8988T (cell line): ENCODE measurements around the gene RPS3A.
A peak's percentile ranks its signal among the peaks of the same experiment; 100 is the strongest.
"Not testable (repeated sequence)": the region's sequence is repeated elsewhere in the genome, so short reads cannot be mapped to it uniquely, and the experiment has no call there.

Experiments used
- DNase-seq: peaks from one replicate; pipeline ENCODE4 v3.0.0; 2011

Gene RPS3A

DNA sequence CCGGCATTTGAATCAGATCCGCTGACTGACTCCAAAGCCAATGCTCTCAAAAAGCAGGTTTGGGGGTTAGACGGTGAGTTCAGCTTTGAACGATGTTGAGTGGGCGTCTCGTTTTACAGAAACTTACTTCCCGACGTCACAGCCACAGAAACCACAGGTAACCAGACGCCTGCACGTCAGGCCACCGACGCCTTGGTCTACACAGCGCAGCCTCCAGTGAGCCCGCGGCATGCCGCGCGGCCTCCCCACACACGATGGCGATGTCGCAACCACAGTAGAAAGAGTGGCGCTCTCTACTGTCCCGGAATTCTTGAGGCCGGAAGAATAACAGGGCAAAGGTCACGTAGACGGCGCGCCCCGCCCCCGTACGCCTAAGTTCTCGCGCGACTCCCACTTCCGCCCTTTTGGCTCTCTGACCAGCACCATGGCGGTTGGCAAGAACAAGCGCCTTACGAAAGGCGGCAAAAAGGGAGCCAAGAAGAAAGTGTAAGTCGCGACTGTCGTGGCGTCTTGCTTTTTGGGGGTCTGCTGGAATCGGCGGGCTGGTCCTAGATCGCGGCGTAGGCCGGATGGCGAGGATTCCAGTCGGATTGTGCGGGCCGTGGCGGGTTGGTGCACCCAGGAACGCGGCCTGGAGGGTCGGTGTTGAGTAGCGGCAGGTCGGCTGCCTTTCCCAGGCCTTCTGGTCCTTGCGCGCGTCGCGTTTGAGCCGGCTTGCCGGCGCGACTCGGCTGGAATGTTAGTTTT lies at the start of gene RPS3A:
Gene RPS3A (plus strand): TSS at position 400 of the 747 bp plus-strand sequence. CDS start 25 bp downstream, at position 425.
- peak; percentile 52 for DNase-seq

DNA sequence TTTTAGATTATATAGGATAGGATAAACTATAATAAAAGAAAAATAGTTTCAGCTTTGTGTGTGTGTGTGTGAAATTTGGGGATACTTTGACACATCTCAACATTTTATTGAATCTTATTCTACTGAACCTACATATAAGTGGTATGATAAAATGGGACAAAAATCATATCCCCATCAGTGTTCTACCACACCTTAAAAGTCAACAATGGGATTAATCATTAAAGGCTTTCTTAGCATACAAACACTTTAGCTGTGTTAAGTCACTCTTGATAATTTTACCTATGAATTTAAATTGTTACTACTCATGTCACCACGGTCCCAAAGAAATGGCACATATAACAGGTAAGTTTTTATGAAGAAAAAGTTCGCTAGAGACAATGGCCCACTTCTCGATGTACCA lies 46.6 kb upstream of the RPS3A start:
- DNase-seq, result no peak

DNA sequence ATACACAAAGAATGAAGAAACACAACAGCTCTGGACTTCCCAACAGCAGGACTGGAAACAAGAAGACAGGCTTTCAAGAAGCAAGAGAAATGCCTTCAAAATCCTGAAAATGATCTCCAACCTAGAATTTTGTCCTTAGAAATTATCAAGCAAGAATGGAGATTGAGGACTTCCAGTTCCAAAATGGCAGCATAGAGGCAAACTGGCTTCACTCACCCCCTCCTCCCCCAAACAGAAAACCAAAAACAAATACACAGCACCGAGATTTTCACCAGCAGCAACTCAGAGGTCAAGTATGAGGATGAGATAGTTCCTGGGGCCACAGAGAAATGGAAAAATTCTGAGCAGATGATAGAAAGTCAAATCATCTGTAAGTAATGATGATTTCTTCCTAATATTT lies 43.9 kb upstream of the RPS3A start:
- no peak for DNase-seq

DNA sequence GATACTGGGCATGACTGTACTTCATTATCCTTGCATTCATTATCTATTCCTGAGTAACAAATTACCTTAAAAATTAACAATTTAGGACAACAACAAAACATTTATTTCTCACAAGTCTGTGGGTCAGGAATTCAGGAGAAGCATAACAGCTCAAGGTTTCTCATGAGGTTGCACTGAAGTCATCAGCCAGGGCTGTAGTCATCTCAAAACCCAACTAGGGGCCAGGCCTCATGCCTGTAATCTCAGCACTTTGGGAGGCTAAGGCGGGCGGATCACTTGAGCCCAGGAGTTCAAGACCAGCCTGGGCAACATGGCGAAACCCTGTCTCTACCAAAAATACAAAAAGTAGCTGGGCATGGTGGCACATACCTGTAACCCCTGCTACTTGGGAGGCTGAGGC lies 36.3 kb upstream of the RPS3A start:
- not testable (repeated sequence) for DNase-seq

DNA sequence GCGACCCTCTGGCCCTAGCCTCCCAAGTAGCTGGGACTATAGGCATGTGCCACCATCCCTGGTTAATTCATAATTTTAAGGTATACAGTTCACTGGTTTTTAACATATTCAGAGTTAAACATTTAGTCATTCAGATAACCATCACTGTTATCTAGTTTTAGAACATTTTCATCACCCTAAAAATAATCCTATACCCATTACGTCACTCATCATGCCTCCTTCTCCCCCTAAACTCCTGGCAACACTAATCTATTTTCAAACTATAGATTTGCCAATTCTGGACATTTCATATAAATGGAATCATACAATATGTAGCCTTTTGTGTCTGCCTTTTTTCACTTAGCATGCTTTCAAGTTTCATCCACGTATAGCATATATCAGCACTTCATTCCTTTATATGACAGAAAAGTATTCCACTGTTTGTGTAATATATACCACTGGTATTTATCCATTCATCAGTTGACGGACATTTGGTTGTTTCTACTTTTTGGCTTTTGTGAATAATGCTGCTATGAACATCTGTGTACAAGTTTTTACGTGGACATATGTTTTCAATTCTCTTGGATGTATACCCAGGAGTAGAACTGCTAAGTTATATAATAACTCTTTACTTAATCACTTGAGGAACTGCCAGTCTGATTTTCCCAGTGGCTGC lies 32.0 kb upstream of the RPS3A start:
- DNase-seq, result no peak

DNA sequence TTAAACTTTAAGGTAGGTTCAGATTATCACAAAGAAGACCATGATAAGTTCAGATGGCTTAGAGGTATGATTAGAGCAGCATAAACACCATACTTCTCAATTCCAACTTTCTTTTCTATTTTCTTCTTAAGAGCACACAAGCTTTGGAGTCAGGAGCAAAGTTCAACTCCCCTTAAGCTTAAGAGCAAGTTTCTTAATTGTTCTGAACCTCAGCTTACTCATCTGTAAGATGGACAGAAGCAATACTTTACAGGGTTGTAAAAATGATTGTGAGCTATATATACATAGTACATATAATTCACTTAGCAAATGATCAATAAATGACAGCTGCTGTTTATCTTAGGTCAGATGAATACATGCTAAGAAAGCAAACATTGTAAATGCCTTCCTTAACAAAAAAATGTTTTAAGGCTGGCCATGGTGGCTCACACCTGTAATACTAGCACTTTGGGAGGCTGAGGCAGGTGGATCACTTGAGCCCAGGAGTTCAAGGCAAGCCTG lies 25.0 kb upstream of the RPS3A start:
- DNase-seq, result no peak

DNA sequence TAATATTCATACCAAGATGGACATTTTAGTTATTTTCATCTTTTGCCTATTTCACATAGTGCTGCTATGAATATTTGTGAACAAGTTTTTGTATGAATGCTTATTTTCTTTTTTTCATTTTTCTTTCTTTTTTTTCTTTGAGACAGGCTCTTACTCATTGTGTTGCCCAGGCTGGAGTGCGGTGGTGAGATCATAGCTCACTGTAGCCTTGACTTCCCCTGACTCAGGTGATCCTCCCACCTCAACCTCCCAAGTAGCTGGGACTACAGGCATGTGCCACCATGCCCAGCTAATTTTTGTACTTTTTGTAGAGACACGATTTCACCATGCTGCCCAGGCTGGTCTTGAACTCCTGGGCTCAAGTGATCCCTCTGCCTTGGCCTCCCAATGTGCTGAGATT lies 21.4 kb upstream of the RPS3A start:
- DNase-seq, result not testable (repeated sequence)

DNA sequence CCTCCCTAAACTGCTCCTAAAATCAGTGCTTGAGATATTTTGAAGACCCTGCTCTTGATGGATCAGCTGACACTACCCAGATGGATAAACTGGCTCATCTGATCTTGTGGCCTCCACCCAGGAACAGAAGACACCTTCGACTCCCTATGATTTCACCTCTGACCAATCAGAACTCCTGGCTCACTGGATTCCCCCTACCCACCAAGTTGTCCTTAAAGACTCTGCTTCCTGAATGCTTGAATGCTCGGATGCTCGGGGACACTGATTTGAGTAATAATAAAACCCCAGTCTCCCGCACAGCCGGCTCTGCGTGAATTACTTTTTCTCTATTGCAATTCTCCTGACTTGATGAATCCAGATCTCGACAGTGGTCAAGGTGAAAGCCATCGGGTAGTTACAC lies 12.0 kb upstream of the RPS3A start:
- no peak for DNase-seq

DNA sequence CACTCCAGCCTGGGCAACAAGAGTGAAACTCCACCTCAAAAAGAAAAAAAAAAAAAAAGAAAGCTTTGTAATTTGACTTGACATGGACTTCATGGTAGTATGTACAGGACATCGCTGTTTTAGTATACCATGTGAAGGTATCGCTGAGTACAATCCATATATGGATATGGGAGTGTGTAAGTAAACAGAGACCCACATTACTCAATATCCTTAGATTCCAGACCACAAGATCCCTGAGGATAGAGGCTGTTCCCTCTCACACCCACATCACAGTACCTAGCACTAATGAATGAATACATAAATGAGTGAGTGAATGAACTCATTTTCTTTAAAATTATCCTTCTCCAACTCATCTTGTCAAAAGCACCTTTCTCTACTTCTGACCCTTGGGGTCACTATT lies 8.4 kb upstream of the RPS3A start:
- DNase-seq, result no peak

DNA sequence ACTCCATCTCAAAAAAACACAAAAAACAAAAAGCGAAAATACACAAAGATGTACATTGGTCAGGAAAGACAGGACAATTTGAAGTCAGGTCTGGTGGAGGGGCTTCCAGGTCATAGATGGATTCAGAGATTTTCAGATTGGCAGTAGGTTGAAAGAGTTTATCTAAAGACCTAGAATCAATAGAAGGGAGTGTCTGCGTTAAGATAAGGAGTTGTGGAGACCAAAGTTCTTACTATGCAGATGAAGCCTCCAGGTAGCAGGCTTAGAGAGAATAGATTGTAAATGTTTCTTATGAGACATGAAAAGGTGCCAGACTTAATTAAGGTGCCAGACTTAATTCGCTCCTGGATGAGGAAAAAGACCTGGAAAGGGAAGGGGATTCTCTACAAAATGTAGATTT lies 6.9 kb upstream of the RPS3A start:
- DNase-seq, result no peak

DNA sequence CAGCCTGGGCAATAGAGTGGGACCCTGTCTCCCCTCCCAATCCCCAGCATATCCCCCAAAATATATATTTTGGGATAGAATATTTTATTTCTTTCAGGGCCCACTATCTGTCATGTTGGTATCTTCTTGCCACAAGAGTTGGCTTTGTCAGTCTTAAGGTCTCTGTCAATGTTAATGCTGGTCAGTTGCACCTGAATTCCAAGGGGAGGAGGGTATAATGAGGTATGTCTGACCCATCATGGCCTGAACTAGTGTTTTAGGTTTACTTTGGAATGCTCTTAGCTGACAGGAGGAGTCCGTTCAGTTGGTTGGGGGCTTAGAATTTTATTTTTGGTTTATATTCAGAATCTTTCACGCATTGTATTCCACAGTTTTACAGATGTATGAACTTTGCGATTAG lies 6.2 kb upstream of the RPS3A start:
- DNase-seq, result no peak

DNA sequence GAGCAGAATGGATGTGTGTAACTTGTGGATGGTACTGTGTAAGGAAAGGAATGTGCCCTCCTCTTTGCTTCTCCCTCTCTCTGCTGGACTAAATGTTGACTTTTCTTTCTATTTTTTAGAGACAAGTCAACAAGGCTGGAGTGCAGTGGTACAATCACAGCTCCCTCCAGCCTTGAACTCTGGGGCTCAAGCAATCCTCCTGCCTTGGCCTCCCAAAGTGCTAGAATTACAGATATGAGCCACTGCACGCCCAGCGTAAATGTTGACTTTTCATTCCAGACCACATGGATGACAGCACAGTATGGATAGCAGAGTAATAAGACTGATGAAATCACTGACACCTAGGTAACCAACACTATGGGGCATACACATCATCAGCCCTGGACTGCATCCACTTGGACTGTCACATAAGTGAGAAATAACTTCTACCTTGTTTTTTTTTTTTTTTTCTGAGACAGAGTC lies 5.1 kb upstream of the RPS3A start:
- no peak for DNase-seq

DNA sequence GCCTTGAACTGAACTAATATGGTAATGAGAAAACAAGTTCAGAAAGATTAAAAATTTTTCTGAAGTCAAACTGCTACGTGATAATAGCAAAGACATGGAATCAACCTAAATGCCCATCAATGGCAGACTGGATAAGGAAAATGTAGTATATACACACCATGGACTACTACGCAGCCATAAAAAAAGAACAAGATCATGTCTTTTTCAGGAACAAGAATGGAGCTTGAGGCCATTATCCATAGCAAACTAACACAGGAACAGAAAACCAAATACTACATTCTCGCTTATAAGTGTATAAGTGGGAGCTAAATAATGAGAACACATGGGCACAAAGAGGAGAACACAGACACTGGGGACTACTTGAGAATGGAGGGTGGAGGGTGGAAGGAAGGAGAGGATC lies 4.3 kb upstream of the RPS3A start:
- DNase-seq, result no peak

DNA sequence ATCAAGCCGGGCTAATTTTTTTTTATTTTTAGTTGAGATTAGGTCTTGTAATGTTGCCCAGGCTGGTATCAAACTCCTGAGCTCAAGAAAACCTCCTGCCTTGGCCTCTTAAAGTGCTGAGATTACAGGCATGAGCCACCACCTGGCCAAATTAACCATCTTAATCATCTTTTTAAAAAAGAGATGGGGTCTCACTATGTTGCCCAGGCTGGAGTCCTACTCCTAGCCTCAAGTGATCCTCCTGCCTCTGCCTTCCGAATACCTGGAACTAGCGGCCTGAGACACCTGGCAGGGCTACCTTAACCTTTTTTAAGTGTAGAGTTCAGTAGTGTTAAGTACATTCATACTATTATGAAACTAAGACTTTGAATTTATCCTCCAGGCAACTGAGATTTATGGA lies 1.7 kb upstream of the RPS3A start:
- DNase-seq, result no peak

DNA sequence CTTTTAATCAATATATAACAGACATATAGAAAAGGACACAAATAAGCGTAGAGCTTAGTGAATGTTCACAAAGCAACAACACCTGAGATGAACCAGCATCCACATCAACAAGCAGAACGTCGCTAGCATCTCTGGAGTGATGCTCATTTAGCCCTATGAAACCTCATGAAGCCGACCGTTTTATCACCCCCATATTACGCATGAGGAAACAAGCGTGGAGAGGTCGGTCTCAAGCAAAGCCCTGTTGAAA lies 524 bp upstream of the RPS3A start:
- no peak for DNase-seq

DNA sequence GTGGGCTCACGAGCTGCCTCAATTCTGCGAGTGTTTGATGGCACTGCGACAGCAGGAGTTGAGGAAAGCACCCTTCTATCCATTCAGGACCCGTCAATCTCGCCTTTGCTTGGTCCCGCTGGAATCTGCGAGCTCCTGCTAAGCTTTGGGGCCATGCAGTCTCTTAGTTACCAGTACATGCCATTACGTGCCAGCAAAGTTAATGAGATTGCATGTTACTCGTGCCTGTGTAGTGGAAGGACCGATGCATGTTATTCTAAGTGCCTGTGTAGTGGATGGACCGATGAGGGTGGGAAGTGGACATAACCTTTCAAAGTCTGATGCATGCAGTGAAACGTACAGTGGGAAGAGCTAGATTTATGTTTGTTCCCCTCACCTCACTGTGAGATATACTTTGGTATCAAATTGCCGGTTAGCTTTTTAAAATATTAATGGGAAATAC lies 569 bp downstream of the RPS3A start:
- DNase-seq, result no peak

DNA sequence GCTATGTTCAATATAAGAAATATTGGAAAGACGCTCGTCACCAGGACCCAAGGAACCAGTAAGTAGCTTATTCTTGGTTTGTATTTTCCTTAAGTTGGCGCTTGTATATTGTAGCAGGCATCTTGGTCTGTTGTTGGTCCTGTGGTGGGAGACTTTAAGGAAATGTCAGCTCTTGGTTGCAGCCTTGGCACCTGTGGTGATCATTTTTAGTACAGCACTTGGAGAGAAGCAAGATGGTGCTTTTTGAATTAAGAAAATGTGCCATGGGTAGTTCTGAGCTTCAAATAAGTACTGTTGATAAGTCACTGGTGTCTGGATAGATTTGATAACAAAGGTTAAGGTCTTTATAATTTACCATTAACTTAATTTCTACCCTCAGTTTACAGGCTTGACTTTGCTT lies 1.1 kb downstream of the RPS3A start:
- no peak for DNase-seq

DNA sequence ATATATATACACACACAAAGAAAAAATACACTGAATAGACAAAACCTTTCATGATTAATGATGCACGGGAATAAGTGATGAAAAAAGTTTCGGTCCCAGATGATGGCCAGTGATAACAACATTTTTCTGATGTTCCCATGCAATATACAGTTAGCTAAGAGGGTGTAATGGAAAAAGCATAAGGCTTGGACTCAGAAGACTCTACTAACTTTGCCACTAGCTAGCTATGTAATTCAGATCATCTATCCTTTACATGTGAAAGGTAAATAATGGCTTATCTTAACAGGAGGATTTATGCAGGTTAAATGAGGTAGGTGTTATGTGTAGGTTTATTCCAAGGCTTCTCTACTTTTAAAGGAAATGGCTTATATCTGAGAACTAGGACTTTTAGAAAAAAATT lies 4.3 kb downstream of the RPS3A start:
- no peak for DNase-seq

DNA sequence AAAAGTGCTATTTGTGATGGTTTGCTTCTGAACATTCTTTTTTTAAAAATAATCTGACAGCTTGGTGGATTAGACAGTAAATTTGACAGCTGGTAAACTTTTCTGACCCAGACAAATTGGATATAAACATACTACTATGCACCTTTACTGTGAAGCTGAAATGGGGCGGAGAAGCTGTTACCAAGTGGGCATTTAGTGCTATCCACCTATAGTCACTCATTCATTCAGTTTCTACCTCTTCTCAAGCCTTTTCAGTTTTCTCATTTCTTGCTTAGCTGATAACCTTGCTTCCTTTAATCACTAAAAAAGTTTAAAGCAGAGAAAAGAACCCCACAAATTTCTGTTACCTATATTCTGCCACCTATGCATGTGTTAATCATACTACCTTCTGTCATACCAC lies 5.2 kb downstream of the RPS3A start:
- no peak for DNase-seq

DNA sequence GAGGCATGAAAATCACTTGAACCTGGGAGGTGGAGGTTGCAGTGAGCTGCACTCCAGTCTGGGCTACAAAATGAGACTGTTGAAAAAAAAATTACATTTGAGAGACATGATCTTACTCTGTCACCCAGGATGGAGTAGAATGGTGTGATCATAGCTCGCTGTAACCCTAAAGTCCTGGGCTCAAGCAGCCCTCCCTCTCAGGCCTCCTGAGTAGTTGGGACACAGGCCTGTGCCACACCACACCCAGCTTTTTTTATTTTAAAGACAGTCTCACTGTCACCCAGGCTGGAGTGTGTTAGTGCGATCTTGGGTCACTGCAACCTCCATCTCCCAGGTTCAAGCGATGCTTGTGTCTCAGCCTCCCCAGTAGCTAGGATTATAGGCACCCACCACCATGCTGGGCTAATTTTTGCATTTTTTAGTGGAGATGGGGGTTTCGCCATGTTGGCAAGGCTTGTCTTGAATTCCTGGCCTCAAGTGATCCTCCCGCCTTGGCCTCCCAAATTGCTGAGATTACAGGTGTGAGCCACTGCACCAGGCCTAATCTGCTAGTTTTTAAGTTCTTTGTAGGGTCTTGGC lies 6.1 kb downstream of the RPS3A start:
- no peak for DNase-seq

DNA sequence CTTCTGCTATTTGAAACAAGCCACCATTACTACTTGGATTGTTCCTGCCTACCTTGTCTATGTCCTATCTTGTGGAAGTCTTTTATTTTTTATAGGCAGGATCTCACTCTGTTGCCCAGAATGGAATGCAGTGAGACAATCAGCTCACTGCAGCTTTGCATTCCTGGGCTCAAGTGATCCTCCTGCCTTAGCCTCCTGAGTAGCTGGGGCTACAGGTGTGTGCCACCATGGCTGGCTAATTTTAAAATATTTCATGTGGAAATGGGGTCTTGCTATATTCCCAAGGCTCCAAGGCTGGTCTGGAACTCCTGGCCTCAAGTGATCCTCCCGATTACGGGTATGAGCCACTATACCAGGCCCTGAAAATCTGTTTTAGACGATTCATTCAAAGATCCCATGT lies 7.6 kb downstream of the RPS3A start:
- DNase-seq, result no peak

DNA sequence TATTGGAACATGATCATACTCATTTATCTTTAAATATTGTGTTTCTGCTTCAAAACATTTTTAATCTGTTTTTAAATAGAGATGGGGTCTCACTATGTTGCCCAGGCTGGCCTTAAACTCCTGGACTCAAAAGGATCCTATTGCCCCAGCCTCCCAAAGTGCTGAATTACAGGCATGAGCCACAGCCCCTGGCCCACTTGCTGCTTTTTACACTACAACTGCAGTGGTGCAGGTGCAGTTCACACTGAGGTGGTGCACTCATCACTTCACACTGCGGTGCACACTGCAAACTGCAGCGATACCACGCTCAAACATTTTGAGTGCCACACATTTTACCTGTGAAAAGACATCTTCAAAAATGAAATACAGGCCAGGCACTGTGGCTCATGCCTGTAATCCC lies 10.8 kb downstream of the RPS3A start:
- no peak for DNase-seq

DNA sequence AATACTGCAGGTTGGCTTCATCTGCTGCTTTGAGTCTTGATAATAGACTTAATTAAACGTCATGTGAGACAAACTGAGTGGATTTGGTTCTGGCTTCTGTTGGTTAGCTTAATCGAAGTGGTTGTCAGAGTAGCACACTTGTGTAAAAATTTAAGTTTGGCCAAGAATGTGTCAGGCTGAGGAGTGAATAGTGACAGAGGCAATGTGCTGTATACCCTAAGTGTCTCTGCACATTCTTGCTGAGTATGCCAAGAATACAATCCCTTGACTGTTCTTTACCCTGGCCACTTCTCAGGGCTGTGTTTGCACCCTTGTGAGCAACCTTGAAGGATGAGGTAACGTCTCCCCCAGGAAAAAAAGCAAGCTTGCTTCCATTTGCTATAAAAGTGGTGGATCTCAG lies 14.9 kb downstream of the RPS3A start:
- DNase-seq, result no peak

DNA sequence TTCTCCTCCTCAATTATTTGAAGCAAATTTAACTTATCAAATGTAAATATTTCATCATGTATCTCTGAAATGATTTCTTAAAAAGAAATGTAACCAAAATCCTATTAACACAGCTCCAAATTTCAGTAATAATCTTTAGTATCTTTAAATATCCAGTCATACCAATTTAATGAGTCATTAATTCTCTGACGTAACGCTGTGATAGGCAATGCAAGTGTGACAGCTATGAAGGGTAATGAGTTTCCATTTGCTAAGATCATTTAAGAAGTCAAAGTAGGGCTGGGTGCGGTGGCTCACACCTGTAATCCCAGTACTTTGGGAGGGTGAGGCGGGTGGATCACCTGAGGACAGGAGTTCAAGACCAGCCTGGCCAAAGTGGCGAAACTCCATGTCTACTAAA lies 15.6 kb downstream of the RPS3A start:
- DNase-seq, result no peak
